ENCODE data around the gene ARHGAP9. TPM values are rescaled to one million over a fixed set of nuclear protein-coding genes. Genes with fewer than 3 reads are reported as not detected.
"Not testable (repeated sequence)": the region's sequence is repeated elsewhere in the genome, so short reads cannot be mapped to it uniquely, and the experiment has no call there.

The ARHGAP9 gene
- total RNA-seq, 6 donors from 2014 or later, result 29.2 to 131 (median 43.7) TPM

DNA sequence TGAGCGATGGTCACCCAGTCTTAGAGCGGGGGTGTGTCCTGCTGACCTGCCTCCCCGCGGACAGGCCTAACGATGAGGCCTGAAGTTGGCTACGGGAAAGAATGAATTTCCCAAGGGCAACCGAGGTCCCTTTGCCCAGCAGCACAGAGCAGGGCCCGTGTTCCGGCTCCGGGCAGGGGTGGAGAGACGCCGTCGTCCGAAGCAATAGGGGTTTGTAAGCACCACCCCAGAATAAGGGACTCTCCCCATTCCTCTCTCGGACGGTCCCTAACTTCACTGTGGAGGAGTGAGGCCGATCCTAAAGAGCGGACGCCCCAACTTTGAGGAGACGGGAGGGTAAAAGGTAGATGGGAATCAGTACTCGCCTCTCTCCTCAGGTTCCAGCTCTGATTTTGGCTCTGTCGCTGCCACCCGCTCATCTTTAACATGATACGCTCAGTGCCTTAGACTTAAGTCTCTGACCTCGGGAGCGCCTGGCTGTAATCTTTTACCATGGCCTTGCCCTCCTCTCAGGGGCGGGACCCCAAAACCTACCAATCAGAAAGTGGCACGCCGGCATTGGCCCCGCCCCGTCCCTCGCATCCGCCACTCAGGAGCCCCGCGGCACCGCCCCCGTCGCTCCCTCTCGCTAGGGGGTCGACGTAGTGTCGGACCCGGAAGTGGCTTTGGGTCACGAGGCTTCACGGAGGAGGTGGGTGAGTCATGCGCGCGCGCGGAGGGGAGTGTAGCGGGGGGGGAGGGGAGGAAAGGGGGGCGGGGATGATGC, 40.6 kb upstream of the ARHGAP9 start, which contains the start of gene DDIT3:
Gene DDIT3, minus strand, starts transcription at position 462 of the 766 bp plus-strand sequence. CDS start 3,108 bp downstream, outside the sequence.
- peak; percentile 99 for DNase-seq
- Histone ChIP-seq H3K4me3 (peak within 1 kb of the TSS; percentile 74 to 91 (median 83)), H3K27me3 (no peaks in the 10 kb centered on the region), H3K9me3 (no peaks in the 10 kb centered on the region), H3K27ac (peak within 1 kb of the TSS; percentile 96 to 99 (median 98)), H3K4me1 (peaks cover 50 to 68% (median 55%) of the 10 kb centered on the region in 4 donors), H3K36me3 (peaks cover 21 to 47% (median 31%) of the 10 kb centered on the region in 4 donors)
- TF ChIP-seq POLR2AphosphoS5 (IDR thresholded peaks at IDR 0.05) (peak; percentile 99), EP300 (IDR thresholded peaks at IDR 0.05) (peak in 2 of 4 donors; percentile 74 to 85), POLR2A (IDR thresholded peaks at IDR 0.05) (peak; percentile 79 to 100 (median 100))
- TF ChIP-seq, protein P1, sequence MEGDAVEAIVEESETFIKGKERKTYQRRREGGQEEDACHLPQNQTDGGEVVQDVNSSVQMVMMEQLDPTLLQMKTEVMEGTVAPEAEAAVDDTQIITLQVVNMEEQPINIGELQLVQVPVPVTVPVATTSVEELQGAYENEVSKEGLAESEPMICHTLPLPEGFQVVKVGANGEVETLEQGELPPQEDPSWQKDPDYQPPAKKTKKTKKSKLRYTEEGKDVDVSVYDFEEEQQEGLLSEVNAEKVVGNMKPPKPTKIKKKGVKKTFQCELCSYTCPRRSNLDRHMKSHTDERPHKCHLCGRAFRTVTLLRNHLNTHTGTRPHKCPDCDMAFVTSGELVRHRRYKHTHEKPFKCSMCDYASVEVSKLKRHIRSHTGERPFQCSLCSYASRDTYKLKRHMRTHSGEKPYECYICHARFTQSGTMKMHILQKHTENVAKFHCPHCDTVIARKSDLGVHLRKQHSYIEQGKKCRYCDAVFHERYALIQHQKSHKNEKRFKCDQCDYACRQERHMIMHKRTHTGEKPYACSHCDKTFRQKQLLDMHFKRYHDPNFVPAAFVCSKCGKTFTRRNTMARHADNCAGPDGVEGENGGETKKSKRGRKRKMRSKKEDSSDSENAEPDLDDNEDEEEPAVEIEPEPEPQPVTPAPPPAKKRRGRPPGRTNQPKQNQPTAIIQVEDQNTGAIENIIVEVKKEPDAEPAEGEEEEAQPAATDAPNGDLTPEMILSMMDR (IDR thresholded peaks at IDR 0.05), result no peak
- WGBS, 2 donors, result 0 to 1% methylated on average over 26 to 44 of the region's 52 CpGs
- ATAC-seq (ENCODE audit: low FRiP score in 2 of 2), result peak; percentile 93 to 96

GRCh38 chr12:57519796-57520052, 40.1 kb upstream of the ARHGAP9 start:
- no peak for ATAC-seq (ENCODE audit: low FRiP score in 2 of 2)
- peaks cover 17 to 47% (median 31%) of the 10 kb centered on the region in 4 donors for H3K36me3 ChIP-seq
- peak overlapping the region; percentile 74 to 91 (median 83) for H3K4me3 ChIP-seq
- H3K4me1 ChIP-seq, result peaks cover 45 to 63% (median 51%) of the 10 kb centered on the region in 4 donors
- H3K27ac ChIP-seq, result peak overlapping the region; percentile 96 to 99 (median 98)
- H3K27me3 ChIP-seq, result no peaks in the 10 kb centered on the region
- TF ChIP-seq POLR2A (IDR thresholded peaks at IDR 0.05), result no peak
- TF ChIP-seq EP300 (IDR thresholded peaks at IDR 0.05), result no peak
- TF ChIP-seq, protein P1 (IDR thresholded peaks at IDR 0.05), result no peak
- TF ChIP-seq POLR2AphosphoS5 (IDR thresholded peaks at IDR 0.05), result peak in 1 of 2 donors; percentile 2
- 0% methylated on average over 5 to 8 of the region's 8 CpGs for WGBS, 2 donors
- no peak for DNase-seq
- H3K9me3 ChIP-seq, result no peaks in the 10 kb centered on the region

DNA sequence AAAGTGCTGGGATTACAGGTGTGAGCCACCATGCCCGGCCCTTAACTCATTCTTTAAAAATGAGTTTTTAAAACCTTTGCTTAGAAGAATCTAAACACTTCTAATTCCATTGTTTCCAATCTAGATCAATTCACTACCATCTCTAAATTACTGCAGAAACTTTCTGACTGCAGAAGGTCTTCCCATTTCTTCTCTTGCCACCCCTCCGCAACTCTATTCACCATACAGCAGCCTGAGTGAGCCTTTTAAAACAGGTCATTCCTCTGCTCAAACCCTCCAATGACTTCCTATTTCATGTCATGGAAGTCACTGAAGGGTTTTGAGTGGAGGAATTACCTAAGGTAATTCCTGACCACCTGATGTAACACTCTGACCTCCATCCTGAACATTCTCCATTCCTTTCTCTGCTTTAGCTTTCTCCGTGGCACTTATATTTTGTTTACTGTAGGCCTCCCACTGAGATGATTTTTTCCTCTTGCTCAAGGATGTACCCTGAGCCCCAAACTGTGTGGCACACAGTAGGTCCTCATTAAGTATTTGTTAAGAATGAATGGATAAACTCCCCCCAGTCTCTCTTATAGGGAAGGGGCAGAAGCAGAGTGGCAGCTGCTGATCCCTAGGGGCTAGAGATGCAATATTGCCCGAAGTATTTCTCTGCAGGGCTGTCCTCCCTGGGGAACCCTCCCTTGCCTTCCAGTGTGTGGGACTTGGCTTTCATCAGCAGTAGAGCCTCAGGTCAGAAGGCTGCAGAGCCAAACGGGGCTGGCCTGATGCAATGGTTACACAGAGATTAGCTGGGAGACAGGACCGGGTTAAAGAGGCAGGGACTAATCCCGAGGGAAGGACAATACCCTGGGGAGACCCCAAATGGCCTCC, 39.5 kb upstream of the ARHGAP9 start:
- peaks cover 39 to 57% (median 45%) of the 10 kb centered on the region in 4 donors for H3K4me1 ChIP-seq
- H3K9me3 ChIP-seq, result no peaks in the 10 kb centered on the region
- H3K4me3 ChIP-seq, result peak overlapping the region; percentile 74 to 91 (median 83)
- H3K27ac ChIP-seq, result peak overlapping the region; percentile 96 to 99 (median 98)
- peaks cover 17 to 47% (median 33%) of the 10 kb centered on the region in 4 donors for H3K36me3 ChIP-seq
- TF ChIP-seq, protein P1 (IDR thresholded peaks at IDR 0.05), result no peak
- no peak for TF ChIP-seq POLR2AphosphoS5 (IDR thresholded peaks at IDR 0.05)
- no peak for TF ChIP-seq POLR2A (IDR thresholded peaks at IDR 0.05)
- DNase-seq (peak in 1 of 2 donors; percentile 41), ATAC-seq (ENCODE audit: low FRiP score in 2 of 2) (no peak)
- H3K27me3 ChIP-seq, result no peaks in the 10 kb centered on the region
- WGBS, 2 donors, result 28 to 73% methylated on average over 3 to 7 of the region's 7 CpGs

GRCh38 chr12:57518176-57518919, 38.7 kb upstream of the ARHGAP9 start:
- DNase-seq (no peak), ATAC-seq (ENCODE audit: low FRiP score in 2 of 2) (no peak)
- H3K4me1 ChIP-seq, result peaks cover 31 to 49% (median 37%) of the 10 kb centered on the region in 4 donors
- TF ChIP-seq POLR2AphosphoS5 (IDR thresholded peaks at IDR 0.05) (no peak), POLR2A (IDR thresholded peaks at IDR 0.05) (no peak), EP300 (IDR thresholded peaks at IDR 0.05) (no peak)
- H3K9me3 ChIP-seq, result no peaks in the 10 kb centered on the region
- H3K36me3 ChIP-seq, result peaks cover 17 to 51% (median 38%) of the 10 kb centered on the region in 4 donors
- peak overlapping the region; percentile 38 to 99 (median 96) for H3K27ac ChIP-seq
- no peaks in the 10 kb centered on the region for H3K27me3 ChIP-seq
- WGBS, 2 donors, result 71 to 75% methylated on average over 8 of the region's 8 CpGs
- H3K4me3 ChIP-seq, result peak overlapping the region in 2 of 4 donors; percentile 74 to 83

GRCh38 chr12:57517718-57518117, 38.1 kb upstream of the ARHGAP9 start:
- Histone ChIP-seq H3K4me1 (peaks cover 30 to 48% (median 37%) of the 10 kb centered on the region in 4 donors), H3K36me3 (peaks cover 21 to 58% (median 43%) of the 10 kb centered on the region in 4 donors), H3K27ac (peak overlapping the region in 1 of 4 donors; percentile 99)
- H3K4me3 ChIP-seq; H3K27me3 ChIP-seq; H3K9me3 ChIP-seq; DNase-seq; ATAC-seq (ENCODE audit: low FRiP score in 2 of 2): not testable (repeated sequence)
- 93 to 97% methylated on average over 10 of the region's 10 CpGs for whole genome bisulfite sequencing, 2 donors
